GM18526 (cell line): ENCODE results near the gene DYNLT4.

ENCODE experiments used
- POLR2A ChIP-seq: IDR thresholded peaks from 3 replicates; pipeline ENCODE4 v1.6.1; 2011; ENCODE audit not compliant: insufficient read length; ENCODE audit errors: extremely low read depth

Gene DYNLT4

DNA sequence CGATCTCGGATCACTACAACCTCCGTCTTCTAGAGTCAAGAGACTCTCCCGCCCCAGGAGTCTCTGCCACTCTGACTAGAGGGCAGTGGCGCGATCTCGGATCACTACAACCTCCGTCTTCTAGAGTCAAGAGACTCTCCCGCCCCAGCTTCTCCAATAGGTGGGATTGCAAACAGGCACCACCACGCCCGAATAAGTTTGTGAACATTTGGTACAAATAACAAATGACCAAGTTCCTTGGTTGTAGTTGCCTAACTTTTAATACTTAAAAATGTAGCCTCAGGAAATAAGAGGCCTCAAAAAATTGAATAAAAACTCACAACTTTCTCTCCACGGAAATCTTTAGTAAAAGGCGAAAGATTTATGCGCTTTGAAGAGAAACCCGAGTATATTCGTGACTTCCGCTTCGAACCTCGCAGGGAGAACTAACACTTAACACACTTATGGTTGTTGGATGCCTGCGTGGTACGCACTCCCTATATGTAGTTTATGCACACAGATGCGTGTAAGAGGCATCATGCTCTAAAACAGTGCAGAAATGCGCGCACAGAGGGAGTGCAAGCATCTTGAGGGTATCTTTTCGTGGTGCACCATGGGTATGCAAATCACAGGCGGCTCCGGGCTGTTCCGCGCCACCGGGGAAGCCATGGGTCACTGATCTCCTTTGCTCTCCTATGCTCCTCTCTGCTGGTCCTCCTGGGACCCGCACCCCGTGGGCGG lies 12.6 kb upstream of the DYNLT4 start:
- peak; percentile 99 for TF ChIP-seq POLR2A

DNA sequence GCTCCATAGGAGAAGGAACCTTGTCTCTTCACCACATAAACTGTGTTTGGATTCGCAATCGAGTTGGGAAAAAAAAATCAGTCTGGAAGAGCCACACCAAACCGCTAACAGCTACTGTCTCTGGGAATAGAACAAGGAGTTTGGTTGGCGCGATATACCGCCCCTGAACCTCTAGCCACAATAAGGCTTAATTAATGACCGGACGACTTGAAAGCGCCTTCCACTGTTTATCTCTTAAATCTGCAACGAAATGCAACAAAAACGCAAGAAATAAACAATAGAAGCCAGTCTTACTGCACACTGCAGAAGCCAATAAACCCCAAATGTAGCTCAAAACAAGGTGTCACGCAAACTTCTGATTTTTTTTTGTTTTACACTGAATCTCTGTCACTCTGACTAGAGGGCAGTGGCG lies 12.1 kb upstream of the DYNLT4 start:
- TF ChIP-seq POLR2A, result no peak

DNA sequence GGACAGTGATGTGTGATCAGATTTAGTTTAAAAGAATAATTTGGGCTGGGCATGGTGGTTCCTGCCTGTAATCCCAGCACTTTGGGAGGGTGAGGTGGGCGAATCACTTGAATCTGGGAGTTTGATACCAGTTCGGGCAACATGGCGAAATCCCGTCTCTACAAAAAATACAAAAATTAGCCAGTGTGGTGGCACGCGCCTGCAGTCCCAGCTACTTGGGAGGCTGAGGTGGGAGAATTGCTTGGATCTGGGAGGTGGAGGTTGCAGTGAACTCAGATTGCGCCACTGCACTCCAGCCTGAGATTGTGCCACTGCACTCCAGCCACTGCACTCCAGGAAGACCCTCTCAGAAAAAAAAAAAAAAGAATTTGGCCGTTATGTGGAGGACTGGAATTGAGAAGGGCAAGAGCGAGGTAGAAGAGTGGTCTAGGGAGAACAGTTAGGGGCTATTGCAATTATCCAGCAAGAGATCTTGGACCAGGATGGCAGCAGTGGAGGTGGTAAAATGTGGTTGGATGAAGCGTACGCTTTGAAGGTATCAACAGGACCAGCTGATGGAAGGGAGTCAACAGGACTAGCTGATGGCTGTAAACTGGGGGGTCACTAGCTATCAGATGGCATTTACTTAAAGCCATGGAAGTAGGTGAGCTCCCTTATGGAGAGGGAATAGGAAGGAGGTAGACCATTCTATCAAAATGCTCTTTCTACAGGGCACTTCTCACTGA lies 10.8 kb upstream of the DYNLT4 start:
- no peak for TF ChIP-seq POLR2A

DNA sequence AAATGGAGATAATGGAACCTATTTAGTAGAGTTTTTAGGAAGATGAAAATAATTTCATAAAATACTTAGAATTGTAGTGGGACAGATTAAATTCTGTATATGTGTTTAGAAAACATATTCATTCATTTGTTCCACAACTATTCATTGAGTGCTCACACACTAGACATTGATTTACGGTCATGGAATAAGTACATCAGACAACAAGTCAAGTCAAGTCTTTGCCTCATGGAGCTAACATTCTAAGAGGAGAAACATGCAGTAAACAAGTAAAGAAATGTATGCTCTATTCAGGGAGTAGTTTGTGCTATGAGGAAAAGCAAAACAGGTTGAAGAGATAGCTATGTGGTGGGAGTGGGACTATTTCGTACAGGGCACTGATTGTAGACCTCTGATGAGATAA lies 10.2 kb upstream of the DYNLT4 start:
- TF ChIP-seq POLR2A, result no peak

DNA sequence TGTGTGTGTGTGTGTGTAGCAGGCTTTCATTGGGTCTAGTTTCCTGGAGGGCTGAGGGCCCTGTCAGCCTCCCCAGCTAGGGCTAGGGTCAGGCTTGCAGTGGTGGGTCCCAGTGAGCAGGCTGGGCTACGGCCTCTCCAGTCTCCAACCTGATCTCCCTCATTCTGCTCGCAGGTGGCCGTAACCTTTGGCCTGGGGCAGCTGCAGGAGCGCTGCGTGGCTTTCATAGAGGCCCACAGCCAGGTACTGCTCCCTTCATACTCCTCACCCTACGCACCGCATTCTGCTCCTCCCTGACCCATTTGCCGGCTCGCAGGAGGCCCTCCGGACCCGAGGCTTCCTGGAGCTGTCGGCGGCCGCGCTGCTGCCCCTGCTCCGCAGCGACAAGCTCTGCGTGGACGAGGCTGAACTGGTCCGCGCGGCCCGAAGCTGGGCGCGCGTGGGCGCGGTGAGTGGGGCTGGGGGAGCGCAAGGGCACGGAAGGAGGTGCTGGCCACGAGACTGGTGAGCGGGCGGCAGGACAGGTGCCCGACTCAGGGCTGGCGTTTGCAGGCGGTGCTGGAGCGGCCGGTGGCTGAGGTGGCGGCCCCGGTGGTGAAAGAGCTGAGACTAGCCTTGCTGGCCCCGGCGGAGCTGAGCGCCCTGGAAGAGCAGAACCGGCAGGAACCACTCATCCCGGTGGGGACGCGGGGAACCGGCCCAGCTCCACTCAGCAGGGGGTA lies 5.8 kb upstream of the DYNLT4 start:
- TF ChIP-seq POLR2A, result no peak

DNA sequence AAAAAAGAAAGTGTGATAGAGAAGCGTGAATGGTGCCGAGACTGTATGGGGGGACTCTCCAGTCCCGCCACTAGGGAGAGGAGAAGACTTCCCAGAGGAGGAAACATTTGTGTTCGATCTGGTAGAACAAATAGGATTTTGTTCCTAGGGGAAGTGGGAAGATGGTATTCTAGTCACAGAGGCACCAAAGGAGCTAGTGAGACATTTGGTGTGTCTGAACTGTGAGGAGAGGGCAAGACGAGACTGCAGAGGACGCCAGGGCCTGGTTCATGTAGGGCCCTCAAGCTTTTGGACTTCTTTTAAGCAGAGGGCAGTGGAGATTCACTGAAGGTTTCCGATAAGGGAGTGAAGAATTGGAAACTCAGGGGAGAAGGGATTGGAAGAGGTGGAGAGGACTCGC lies 4.1 kb upstream of the DYNLT4 start:
- no peak for TF ChIP-seq POLR2A

DNA sequence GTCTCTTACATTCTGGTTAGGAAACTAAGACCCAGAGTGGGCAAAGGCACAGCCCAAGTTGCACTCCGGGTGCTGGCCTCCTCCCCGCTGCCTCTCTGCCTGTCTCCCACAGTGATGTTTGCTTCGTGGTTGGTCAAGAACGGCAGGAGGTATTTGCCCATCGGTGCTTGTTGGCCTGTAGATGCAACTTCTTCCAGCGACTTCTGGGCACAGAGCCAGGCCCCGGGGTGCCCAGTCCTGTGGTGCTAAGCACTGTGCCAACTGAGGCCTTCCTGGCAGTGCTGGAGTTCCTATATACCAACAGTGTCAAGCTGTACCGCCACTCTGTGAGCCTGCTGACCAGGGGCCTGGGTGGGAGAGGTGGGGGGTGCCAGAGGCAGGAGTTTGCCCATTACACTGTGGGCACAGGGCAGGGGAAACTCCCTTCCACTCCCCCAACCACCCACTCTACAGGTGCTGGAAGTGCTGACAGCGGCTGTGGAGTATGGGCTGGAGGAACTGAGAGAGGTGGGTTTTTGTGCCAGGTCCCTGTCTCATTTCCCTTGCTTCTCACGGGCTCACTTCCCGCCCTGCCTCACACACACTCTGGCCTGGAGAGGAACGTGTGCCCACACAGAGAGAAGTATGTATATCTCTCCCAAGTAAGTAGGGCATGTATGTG lies 3.1 kb upstream of the DYNLT4 start:
- peak; percentile 15 for TF ChIP-seq POLR2A

DNA sequence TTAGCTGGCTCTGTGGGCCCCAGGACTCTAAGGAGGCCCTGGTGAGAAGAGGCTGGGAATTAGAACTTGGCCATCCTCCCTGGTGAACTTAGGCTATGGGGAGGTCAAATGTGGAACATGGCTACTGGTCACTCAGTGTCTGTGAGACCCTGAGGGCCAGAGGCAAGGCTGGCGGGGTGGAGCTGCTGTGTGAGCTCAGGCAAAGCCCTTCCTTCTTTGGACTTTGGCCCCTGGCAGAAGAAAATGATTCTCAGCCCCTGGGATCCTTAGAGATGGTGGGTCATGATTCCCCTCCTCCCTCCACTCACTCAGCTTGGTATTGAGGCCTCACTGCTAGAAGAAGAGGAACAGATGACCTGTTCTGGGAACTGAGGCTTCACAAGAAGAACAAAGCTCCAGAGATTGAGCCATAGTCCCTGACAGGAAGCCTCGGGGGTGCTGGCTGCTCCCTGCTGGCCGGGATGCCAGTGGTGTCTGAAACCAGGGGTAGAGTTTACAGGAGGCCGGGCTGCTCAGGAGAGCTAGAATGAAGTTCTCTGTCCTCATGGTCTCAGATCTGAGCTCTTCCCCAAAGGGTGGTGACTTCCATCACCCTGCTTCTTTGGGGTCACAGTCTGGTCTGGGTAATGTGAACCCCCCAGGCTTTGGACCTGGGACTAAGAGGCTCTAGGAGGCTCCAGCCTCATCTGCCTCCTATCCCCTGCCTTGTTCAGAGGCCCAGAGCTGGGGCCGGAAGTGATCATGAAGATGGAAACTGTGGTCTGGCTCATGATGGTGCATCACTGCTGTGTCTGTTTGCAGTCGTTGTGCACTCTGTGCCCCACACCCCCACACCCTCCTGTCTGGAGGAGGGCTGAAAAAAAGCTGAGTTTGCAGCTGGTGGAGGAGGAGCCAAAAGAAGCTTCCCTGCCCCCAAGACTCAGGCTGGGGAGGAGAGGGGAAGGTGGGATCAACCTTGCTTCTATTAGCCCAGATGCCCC lies 2.1 kb upstream of the DYNLT4 start:
- TF ChIP-seq POLR2A, result peak; percentile 29

DNA sequence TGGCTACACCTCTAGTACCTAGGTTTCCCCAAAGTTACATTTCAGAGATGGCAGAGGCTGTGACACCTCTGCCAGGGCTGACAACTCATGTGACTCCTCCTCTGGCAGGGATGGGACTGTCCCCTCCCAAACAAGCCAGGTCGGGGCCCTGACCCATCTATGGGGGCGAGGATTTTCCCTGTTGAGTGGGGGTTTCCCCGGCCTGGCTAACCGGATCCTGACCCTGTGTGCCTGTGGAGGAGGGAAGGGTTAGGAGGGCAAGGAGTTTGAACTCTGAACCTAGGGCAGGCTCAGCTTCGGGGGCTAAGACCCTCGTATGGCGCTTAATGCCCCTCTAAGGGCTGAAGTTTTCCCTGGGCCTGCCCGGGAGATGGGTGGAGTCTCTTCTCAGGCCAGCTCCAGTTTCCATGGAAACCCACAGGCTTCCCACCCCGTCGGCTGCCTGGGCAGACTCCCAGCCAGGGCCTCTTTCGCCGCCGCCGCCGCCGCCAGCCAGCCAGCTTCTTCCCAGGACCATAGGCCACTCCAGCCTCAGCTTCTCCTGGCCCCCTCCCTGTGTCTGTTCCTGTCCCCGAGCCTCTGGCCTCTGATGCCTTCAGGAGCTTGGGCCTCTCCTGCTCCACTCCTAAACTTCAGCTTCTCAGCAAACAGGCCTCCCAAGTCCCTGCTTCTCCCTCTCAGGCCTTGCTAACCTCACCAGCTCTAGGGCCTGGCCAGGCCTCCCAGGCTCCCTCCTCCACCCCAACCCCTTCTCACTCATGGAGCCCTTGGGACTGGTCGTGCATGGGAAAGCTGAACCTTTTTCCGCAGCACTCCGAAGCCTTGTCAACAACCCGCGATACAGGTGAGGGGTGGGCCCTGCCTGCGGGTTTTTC lies 1.1 kb upstream of the DYNLT4 start, which contains the start of gene BTBD19:
TSS of gene BTBD19 (plus strand) at position 461 of the 875 bp plus-strand sequence. CDS start at position 759, 298 bp downstream.
- TF ChIP-seq POLR2A, result no peak

DNA sequence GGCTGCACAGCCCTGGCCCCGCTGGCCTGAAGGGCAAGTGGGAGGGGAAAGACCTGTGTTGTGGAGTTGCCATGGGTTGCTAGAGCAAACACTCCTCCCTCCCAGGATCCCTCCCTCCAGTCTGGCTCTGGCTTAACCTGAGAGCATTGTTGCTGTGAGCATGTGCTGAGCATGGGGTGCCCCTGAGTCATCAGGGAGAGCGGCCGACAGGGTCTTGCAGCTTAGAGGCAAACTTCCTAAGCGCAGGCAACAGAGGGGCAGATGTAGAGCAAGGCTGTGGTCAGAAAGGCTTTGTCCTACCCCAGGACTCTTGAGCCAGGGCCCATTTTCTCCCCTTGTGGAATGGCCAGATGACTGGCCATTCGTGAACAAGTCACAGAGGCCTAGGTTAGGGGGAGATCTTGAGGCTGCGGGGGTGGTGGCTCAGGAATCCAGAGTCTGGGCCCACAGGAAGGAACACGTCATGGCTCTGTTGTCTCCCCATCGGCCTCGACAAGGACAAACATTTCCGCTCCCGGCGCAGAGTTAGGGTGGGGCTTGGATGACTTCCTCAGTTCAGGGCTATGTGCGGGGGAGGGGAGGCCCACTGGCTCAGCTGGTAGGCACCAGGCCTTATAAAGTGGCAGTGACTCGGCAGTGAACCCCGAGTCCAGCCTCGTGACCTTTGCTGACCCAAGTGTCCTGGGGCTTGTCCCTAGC lies 362 bp upstream of the DYNLT4 start:
- peak; percentile 6 for TF ChIP-seq POLR2A

DNA sequence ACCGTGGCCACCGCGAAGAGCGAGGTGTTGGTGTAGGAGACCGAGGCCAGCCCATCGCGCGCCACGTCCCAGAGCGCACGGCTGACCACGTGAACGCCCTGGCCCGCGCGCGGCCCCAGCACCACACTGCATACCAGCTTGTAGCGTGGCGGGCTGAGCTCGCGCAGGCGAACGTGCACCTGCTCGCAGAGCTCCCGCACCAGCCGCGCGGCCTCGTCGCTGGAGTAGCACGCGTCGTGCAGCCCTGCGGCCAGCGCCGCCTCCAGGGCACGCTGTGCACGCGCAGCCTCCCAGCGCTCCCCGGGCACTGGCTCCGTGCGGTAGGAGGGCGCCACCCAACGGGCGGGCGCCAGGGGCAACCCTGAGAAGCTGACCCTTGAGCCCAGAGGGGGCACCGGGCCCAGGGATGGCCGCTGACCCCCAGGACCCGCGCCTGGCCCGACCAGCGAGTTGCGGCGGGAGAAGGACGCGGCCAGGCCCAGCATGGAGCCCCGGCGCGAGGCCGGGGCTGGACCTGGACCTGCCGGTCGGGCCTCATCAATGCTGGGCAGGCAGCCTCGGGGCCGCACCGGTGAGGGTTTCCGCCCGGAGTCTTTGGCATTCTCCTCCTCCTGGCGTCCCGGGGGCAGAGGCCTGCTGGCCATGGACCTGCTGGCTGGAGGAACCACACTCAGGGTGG lies 987 bp downstream of the DYNLT4 start:
- no peak for TF ChIP-seq POLR2A

DNA sequence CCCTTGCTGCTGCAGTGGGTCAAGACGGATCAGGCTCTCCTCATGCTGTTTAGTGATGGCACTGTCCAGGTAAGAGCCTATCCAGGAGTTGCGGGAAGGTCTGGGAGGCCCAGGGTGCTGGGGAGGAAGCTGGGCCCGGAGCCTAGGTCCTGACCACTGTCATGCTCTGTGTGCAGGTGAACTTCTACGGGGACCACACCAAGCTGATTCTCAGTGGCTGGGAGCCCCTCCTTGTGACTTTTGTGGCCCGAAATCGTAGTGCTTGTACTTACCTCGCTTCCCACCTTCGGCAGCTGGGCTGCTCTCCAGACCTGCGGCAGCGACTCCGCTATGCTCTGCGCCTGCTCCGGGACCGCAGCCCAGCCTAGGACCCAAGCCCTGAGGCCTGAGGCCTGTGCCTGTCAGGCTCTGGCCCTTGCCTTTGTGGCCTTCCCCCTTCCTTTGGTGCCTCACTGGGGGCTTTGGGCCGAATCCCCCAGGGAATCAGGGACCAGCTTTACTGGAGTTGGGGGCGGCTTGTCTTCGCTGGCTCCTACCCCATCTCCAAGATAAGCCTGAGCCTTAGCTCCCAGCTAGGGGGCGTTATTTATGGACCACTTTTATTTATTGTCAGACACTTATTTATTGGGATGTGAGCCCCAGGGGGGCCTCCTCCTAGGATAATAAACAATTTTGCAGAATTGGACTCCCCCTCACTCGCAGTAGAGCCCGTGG lies 1.7 kb downstream of the DYNLT4 start:
- TF ChIP-seq POLR2A, result no peak
